ENCODE results near the gene CACNA1G. TPM values are rescaled to one million over a fixed set of nuclear protein-coding genes. Genes with fewer than 3 reads are reported as not detected.

The CACNA1G gene
- total RNA-seq, 1 donor from 2014 or later, result 0.27 TPM

GRCh38 chr17:50667259-50668024 is 106.9 kb downstream of the CACNA1G start:
- H3K36me3 ChIP-seq (ENCODE audit: insufficient read depth, low read length), result no peaks in the 10 kb centered on the region
- no peaks in the 10 kb centered on the region for H3K27me3 ChIP-seq (ENCODE audit: insufficient read depth, low read length)
- no peaks in the 10 kb centered on the region for H3K9me3 ChIP-seq (ENCODE audit: insufficient read depth, low read depth, low read length)
- no peak overlapping the region for H3K4me3 ChIP-seq (ENCODE audit: insufficient read depth, low read depth, low read length)
- no peak overlapping the region for H3K27ac ChIP-seq (ENCODE audit: low read depth, low read length)
- peaks cover 16% of the 10 kb centered on the region for H3K4me1 Mint-ChIP-seq (ENCODE audit: low read depth, unreplicated experiment)
- H3K27me3 Mint-ChIP-seq (ENCODE audit: low read depth, unreplicated experiment), result peaks cover 7% of the 10 kb centered on the region
- H3K9ac ChIP-seq (ENCODE audit: low read length), result no peak overlapping the region
- peaks cover 5% of the 10 kb centered on the region for H3K36me3 Mint-ChIP-seq (ENCODE audit: low read depth, unreplicated experiment)
- peak overlapping the region; percentile 71 for H3K4me2 ChIP-seq (ENCODE audit: low read length)
- H2AFZ ChIP-seq (ENCODE audit: low read depth, low read length), result no peak overlapping the region
- peaks cover 3% of the 10 kb centered on the region for H3K9me3 Mint-ChIP-seq (ENCODE audit: unreplicated experiment)
- no peak for FAIRE-seq
- no peak overlapping the region for H3K27ac Mint-ChIP-seq (ENCODE audit: unreplicated experiment)
- no peak for DNase-seq (ENCODE audit: low read depth)
- H3K79me2 ChIP-seq (ENCODE audit: insufficient read depth, low read length), result no peaks in the 10 kb centered on the region
- TF ChIP-seq, protein P1, sequence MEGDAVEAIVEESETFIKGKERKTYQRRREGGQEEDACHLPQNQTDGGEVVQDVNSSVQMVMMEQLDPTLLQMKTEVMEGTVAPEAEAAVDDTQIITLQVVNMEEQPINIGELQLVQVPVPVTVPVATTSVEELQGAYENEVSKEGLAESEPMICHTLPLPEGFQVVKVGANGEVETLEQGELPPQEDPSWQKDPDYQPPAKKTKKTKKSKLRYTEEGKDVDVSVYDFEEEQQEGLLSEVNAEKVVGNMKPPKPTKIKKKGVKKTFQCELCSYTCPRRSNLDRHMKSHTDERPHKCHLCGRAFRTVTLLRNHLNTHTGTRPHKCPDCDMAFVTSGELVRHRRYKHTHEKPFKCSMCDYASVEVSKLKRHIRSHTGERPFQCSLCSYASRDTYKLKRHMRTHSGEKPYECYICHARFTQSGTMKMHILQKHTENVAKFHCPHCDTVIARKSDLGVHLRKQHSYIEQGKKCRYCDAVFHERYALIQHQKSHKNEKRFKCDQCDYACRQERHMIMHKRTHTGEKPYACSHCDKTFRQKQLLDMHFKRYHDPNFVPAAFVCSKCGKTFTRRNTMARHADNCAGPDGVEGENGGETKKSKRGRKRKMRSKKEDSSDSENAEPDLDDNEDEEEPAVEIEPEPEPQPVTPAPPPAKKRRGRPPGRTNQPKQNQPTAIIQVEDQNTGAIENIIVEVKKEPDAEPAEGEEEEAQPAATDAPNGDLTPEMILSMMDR (IDR thresholded peaks at IDR 0.05; ENCODE audit: insufficient read depth, low read depth, low read length), result no peak
- TF ChIP-seq EZH2 (IDR thresholded peaks at IDR 0.05; ENCODE audit: insufficient read depth, low read length), result no peak
- H3K4me3 Mint-ChIP-seq (ENCODE audit: unreplicated experiment), result peak overlapping the region; percentile 50
- H4K20me1 ChIP-seq (ENCODE audit: insufficient read depth, low read length), result no peaks in the 10 kb centered on the region
- peaks cover 15% of the 10 kb centered on the region for H3K4me1 ChIP-seq (ENCODE audit: insufficient read depth, low read length)

DNA sequence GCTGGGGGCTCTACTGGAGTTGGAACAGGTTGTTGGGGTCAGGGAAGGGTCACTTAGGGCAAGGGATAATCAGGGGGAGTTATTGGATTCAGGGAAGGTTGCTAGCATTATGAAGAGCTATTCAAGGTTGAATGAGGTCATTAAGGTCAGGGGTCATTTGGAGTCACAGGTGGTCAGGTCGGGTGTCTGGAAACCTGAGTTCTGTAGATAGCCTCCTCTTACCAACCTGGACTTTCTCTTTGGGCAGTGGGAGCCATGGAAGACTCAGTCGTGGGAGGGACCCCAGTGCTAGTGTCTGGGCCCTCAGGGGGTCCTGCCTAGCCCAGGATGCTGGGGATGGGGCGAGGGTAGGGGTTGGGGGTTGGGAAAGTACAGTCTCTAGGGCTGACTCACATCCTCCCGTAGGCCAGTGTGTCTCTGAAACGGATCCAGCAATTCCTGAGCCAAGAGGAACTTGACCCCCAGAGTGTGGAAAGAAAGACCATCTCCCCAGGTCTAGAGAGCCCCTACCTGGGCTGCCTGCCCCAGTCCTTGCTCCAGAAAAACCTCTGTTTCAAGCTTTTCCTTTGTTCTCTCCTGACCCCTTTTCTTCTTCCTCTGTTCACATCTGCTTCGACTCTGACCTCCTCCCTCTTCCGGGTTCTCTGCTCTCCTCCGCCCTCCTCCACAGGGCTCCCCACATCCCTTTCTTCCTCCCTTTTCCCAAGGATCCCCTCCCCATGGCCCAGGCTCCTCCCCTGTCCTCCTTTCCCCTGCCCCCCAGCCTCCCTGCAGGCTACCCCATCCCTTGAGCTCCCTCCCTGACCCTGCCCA is 107.7 kb downstream of the CACNA1G start:
- peak overlapping the region; percentile 80 for H2AFZ ChIP-seq (ENCODE audit: low read depth, low read length)
- H3K27ac ChIP-seq (ENCODE audit: low read depth, low read length), result peak overlapping the region; percentile 8
- Mint-ChIP-seq H3K27me3 (ENCODE audit: low read depth, unreplicated experiment) (peaks cover 4% of the 10 kb centered on the region), H3K4me1 (ENCODE audit: low read depth, unreplicated experiment) (peaks cover 13% of the 10 kb centered on the region), H3K4me3 (ENCODE audit: unreplicated experiment) (peak overlapping the region; percentile 50), H3K9me3 (ENCODE audit: unreplicated experiment) (peaks cover 3% of the 10 kb centered on the region), H3K36me3 (ENCODE audit: low read depth, unreplicated experiment) (peaks cover under 1% of the 10 kb centered on the region), H3K27ac (ENCODE audit: unreplicated experiment) (peak overlapping the region; percentile 87)
- peak overlapping the region; percentile 36 for H3K9ac ChIP-seq (ENCODE audit: low read length)
- peaks cover 15% of the 10 kb centered on the region for H3K4me1 ChIP-seq (ENCODE audit: insufficient read depth, low read length)
- H3K4me2 ChIP-seq (ENCODE audit: low read length), result peak overlapping the region; percentile 71
- no peaks in the 10 kb centered on the region for H3K27me3 ChIP-seq (ENCODE audit: insufficient read depth, low read length)
- peak; percentile 36 for DNase-seq (ENCODE audit: low read depth)
- FAIRE-seq, result no peak
- no peaks in the 10 kb centered on the region for H3K9me3 ChIP-seq (ENCODE audit: insufficient read depth, low read depth, low read length)
- no peaks in the 10 kb centered on the region for H3K36me3 ChIP-seq (ENCODE audit: insufficient read depth, low read length)
- H3K4me3 ChIP-seq (ENCODE audit: insufficient read depth, low read depth, low read length), result no peak overlapping the region
- H4K20me1 ChIP-seq (ENCODE audit: insufficient read depth, low read length), result no peaks in the 10 kb centered on the region
- TF ChIP-seq EZH2 (IDR thresholded peaks at IDR 0.05; ENCODE audit: insufficient read depth, low read length), result no peak
- TF ChIP-seq, protein P1 (IDR thresholded peaks at IDR 0.05; ENCODE audit: insufficient read depth, low read depth, low read length), result no peak
- H3K79me2 ChIP-seq (ENCODE audit: insufficient read depth, low read length), result no peaks in the 10 kb centered on the region
